ENCODE data around the gene NEDD4.
A peak's percentile ranks its signal among the peaks of the same experiment; 100 is the strongest.
"Not testable (repeated sequence)": the region's sequence is repeated elsewhere in the genome, so short reads cannot be mapped to it uniquely, and the experiment has no call there.

NEDD4 gene

DNA sequence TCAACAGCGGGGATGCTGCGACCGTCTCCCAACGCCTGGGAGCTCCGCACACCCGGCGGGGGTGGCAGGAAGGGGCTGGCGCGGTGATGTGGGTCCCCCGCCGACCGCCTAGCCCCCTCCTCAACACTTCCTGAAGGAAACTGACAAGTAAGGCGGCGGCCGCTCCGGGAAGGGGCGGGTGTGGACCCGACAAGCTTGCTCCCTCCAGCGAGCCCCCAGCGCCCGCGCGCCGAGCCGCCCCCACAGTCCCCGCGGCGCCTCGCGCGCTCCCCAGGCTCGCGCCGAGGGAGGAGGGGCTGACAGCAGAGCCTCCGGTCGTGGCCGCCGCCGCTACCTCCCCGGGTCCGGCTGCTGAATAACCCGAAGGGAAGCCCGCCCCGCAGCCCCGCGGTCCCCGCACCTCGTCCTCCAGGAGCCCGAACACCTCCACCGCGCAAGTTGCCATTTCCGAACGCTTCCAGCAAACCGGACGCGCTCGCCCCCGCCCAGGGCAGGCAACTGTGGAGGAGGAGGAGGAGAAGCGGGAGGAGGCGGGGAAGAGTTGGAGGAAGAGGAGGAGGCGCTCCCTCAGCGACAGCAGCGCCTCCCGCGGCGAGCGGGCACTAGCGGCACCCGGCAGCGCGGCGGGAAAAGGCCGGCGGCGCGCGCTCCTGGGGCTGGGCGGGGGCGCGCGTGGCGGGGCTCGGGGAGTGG is at the start of gene NEDD4:
TSS of gene NEDD4 (minus strand) at position 502 of the 693 bp plus-strand sequence. CDS start at position 445, 57 bp downstream.
- DNase-seq (ENCODE audit: low read depth) = peak; percentile 50

DNA sequence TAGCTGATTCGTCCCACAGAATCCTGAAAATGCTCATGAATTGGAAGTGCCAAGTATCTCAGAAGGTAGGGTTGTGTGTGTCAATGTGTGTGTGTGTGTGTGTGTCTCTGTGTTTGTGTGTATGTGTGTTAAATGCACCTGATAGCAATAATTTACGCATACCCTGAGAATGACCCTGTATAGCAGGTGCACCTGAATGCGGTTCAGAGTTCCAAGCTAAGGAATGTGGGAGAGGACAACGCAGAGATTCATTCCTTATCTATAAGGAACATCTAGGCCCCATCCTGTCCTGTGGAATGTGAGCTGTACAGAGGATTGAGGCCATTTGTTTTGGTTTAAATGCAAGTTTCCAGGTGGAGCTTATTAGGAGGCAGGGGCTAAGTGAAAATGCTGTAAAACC is 49.1 kb upstream of the NEDD4 start:
- no peak for DNase-seq (ENCODE audit: low read depth)

DNA sequence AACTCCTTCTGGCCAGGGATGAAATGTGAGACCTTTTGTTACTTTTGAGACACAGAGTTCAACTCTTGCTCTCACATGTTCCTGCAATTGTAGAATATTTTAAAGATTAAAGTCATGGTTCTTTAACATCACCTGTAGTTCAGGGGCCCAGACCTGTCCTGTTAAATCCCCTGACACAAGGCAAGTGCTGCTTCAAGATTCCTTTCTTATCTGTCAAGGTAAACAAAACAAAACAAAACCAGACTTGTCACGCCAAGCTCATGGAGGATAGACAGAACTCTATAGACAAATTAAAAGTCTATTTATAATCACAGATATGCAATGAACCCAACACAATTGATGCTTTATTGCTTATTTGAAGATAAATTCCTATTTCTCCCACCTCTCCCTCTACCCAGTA is 48.6 kb upstream of the NEDD4 start:
- DNase-seq (ENCODE audit: low read depth) = no peak

DNA sequence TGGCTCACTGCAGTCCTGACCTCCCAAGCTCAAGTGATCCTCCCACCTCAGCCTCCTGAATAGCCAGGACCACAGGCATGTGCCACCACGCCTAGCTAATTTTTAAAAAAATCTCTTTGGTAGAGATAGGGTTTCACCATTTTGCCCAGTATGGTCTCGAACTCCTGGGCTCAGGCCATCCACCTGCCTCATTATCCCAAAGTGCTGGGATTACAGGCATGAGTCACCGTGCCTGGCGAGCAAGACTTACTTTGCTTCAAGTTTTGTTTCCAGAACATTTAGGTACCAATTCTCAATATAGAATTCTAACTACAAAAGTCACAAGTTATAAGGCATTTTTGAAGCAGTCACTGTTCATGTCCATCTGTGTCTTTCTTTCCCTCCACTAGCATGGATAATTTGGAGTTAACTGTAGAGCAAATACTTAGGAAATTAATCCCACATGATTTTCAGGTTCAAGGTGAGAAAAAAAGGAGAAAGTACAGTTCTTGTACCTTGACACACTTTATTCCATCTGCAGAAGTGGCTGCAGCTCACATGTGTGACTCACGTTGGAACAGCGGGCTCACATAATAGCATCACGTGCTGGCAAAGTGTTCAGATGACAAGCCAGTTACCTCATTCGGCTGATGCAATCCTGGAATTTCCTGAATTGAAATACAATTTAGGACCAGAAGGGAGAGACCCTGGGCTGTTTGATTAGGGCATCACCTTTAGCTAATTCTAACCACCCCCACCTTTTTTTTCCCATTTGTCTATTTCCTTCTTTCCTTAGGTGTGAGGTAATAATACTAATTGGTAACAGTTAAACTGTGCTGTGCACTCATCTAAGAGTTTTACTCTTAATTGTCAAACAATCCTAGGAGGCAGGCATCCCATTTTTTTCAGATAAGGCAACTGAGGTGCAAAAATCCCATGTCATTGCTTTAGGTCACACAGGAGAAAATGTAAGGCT is 46.9 kb upstream of the NEDD4 start:
- DNase-seq (ENCODE audit: low read depth) = no peak

DNA sequence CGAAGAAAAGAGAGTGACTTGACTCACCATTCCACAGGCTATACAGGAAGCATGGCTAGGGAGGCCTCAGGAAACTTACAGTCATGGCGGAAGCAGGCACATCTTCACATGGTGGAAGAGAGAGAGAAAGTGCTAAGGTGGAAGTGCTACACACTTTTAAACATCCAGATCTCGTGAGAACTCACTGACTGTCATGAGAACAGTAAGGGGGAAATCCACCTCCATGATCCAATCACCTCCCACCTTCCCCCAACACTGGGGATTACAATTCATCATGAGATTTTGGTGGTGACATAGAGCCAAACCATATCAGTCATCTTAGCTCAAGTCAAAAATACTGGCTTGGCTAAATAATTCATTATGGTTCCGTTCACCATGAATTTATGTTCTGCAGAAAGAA is 45.3 kb upstream of the NEDD4 start:
- no peak for DNase-seq (ENCODE audit: low read depth)

DNA sequence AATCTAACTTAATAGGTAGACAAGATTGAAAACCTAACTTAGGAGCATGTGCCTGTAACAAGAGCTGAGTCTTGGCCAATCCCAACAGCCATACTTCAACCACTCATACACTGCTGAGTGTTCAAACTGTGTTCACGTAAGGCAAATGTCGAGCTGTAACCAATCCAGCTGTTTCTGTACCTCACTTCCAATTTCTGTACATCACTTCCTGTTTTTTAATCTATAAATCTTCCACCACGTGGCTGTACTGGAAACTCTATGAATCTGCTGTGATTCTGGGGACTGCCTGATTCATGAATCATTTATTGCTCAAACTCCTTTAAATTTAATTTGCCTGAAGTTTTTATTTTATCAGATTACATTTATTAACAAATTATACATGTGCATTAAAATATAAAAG is 44.6 kb upstream of the NEDD4 start:
- DNase-seq (ENCODE audit: low read depth) = no peak

DNA sequence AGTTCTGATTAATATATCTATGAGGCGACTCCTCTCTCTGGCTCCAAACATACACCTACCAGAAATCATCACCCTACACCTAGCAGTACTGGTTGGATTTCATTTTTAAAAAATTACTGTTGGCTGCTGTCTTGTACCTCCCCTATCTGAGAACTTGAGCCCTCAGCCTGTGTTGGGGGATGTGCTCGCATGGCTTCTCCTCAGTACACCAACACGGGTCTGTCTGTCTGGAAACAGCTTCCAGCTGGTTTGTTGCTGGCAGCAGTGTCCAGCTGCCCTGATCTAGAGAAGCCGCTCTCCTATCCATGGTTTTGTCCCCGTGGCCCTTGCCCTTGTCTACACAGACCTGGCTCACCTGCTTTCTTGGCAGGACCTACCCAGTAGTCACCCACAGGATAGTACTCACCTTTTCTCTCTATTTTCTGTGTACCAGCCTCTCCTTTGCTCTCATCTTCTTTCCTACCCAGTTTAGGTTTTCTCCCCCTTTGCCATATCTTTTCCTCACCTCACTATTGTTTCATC is 43.2 kb upstream of the NEDD4 start:
- no peak for DNase-seq (ENCODE audit: low read depth)

DNA sequence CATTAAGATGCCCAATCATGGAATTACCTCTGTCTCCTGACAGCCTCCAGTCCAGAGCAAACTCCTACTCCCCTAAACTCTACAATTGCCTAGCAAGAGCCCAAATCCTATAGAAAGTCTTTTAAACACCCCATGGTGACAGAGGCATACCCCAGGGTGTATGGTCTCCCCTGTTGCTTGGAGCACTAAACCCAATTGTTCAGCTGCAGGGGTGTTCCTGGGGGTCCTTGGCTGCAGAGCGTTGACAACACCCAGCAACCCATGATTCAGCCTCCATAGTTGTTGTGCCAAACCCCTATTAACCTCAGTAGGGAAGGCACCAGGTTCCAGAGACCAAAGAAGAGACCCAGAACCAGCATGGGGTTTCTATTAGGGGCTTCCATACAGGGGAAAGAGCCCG is 41.8 kb upstream of the NEDD4 start:
- DNase-seq (ENCODE audit: low read depth) = no peak

DNA sequence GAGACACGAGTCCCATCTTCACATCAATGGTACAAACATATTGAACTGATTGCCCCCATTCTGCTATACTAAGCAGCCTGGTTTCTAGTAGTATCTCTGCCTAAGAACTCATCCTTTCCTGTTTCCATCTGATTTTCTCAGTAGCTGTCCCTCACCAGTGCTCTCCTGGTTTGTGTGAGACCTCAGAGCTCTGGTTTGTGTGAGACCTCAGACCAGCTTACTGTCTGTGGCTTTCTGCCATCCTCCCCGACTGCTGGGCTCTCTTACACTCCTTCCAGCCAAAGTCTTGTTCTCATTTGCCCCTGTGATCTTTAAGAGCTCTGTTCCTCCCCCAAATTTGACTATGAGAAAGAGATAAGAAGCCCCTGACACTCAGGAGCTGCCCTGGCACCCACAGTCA is 41.1 kb upstream of the NEDD4 start:
- DNase-seq (ENCODE audit: low read depth) = no peak

DNA sequence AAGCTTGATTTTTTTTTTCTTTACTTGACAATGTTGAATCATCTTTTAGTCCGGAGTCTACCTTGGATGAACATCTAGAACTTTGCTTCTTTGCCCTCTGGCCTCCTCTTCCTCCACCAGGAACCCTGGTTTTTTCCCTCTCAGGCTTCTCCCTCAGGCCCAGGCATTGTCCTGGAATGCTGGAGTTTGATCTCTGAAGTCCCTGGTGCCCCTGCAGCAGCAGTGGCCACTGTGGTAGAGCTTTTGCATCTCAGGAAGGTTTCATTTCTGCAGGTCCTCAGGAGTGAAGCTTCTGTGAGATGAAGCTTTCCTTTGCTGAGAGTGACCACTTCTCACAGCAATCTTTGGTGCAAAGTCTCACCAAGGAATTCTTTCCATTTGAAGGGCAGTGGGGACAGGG is 39.0 kb upstream of the NEDD4 start:
- DNase-seq (ENCODE audit: low read depth) = no peak

DNA sequence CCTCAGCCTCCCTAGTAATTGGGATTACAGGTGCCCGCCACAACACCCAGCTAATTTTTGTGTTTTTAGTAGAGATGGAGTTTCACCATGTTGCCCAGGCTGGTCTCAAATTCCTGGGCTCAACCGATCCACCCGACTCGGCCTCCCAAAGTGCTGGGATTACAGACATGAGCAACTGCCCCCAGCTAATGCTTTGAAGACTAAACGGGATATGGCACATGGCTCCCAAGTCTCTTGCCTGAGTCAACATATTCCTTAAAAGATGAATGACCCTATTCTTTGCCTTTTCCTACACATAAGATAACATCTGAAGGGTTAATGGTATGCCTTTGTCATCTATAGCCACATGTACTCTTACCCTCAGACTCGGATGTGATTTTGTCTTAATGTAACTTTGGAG is 38.4 kb upstream of the NEDD4 start:
- no peak for DNase-seq (ENCODE audit: low read depth)

DNA sequence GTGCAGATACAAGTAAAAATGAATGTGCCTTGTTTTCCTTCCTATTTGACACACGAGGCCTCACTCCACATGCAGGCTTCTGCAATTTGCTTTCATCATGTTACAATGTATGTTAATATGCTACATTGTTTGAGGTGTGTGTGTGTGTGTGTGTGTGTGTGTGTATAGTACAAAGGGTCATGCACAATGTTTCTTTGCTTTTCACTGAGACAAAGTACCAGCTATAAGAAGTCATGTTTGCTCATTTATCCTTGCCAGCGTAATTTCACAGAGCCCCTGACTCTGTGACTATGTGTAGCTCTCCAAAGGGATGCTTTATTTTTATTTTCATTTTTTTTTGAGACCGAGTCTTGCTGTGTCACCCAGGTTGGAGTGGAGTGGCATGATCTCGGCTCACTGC is 38.0 kb upstream of the NEDD4 start:
- no peak for DNase-seq (ENCODE audit: low read depth)

DNA sequence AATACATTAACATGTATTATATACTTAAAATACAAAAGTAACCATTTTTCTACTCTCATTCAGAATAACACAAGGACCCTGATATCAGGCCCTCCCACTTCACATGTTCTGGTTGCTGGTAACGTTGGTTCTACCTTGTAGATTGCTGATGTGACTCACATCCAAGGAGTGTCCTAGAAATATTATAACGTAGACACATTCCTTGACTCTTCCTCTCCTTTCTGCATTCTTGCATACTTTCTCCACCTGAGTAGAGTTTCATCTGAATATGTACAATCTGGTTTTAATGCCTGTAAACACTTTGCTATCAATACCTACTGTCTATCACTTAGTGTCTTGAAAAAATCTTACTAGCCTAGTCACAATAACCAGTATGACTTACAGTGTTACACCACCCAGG is 35.0 kb upstream of the NEDD4 start:
- no peak for DNase-seq (ENCODE audit: low read depth)

DNA sequence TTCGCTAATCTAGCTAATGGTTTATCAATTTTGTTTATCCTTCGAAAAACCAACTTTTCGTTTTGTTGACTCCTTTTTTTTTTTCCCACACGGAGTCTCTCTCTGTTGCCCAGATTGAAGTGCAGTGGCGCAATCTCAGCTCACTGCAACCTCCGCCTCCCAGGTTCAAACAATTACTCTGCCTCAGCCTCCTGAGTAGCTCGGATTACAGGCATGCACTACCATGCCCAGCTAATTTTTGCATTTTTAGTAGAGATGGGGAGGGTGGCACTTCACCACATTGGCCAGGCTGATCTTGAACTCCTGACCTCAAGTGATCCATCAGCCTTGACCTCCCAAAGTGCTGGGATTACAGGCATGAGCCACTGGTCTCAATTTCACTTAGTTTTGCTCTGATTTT is 29.7 kb upstream of the NEDD4 start:
- not testable (repeated sequence) for DNase-seq (ENCODE audit: low read depth)

DNA sequence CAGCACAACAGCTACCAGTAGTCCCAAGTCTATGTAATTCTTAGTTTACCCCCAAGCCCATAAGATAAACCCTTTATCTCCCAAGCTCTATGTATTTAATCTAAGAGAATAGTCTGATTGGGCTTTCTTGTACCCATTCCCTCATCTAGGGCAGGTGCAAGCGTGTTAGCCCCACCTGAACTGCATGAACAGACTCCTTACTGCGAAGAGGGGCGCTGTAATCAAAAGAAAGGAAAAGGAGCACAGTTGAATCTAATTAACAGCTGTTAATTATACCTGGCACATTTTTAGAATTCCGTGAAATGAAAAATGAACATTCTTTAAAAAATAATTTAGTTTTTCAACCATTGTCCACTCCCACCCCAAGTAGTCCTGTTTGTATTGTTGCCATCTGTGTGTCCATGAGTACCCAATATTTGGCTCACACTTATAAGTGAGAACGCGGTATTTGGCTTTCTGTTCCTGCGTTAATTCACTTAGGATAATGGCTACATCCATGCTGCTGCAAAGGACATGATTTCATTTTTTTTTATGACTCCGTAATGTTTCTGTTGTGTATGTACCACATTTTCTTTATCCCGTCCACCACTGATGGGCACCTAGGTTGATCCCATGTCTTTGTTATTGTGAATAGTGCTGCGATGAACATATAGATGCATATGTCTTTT is 26.5 kb upstream of the NEDD4 start:
- no peak for DNase-seq (ENCODE audit: low read depth)

DNA sequence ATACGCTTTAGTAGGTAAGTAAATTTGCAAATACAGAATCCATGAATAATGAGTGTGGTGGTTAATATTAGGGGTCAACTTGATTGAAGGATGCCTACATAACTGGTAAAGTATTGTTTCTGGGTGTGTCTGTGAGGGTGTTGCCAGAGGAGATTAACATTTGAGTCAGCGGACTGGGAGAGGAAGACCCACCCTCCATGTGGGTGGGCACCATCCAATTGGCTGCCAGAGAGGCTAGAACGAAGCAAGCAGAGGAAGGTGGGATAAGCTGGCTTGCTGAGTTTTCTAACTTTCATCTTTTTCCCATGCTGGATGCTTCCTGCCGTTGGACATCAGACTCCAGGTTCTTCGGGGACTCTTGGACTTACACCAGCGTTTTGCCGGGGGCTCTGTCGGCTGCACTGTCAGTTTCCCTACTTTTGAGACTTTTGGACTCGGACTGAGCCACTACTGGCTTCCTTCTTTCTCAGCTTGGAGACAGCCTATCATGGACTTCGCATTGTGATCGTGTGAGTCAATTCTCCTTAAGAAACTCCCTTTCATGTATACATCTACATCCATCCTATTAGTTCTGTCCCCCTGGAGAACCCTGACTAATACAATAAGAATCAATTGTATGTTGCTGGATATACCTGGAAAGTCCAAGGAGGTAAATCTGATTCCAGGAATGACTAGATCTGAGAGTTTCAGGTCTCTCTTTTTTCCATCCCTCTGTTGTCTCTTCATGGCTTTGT is 25.8 kb upstream of the NEDD4 start:
- DNase-seq (ENCODE audit: low read depth) = no peak

DNA sequence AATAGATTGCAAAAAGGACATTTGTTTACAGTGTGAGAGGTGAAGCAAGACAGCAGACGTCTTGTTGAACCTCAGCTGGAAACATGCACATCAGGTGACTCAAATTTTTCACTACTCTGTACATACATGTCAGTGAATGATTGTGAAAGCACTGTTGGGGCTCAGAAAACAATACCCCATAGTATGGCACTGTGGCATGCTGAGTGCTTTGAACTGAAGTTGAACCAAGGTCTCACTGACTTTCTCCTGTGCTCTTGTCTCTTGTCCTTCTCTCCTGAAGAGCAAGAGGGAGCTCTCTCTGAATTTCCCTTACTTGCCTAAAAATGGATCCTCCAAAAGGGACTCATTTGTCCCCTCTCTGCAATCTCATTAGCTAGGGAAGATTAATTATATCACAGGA is 24.5 kb upstream of the NEDD4 start:
- no peak for DNase-seq (ENCODE audit: low read depth)

DNA sequence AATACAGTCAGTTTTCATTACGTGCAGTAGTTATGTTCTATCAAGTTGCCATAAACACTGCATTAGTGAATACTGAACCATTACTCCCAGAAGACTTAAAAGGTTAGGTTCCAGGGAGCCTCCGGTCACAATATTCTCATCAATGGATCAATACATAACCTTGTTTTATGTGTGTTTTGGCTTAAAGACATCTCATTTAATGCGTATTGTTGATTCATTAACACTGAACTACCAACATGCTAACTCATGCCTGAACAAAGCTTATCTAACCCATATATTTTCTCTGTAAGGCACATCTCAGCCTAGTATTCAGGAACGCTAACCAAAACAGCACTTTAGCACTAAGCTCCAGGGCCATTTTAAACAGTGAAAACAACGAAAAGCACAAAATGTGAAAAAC is 24.1 kb upstream of the NEDD4 start:
- no peak for DNase-seq (ENCODE audit: low read depth)

DNA sequence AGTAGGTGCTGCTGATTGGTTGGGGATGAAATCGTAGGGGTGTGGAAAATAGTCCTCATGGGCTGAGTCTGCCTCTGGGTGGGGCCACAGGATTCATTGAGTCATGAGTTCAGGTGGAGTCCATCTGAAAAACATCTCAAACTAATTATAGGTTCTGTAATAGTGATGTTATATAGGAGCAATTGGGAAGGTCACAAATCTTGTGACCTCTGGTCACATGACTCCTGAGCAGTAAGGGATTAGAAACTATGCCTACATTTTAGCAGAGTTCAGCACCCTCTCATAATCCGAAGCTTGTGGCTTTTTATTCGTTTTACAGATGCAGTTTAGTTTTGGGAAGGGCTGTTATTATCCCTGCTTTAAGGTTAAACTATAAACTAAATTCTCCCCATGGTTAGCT is 22.9 kb upstream of the NEDD4 start:
- DNase-seq (ENCODE audit: low read depth) = no peak

DNA sequence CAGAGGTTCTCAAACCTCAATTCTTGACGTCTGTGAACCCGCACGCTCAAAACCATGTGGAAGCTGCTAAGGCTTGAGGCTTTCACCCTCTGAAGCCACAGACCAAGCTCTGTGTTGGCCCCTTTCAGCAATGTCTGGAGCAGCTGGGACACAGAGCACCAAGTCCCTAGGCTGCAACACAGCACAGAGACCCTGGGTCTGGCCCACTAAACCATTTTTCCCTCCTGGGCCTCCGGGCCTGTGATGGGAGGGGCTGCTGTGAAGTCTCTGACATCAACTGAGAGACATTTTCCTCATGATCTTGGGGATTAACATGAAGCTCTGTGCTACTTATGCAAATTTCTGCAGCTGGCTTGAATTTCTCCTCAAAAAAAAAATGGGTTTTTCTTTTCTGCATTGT is 21.3 kb upstream of the NEDD4 start:
- DNase-seq (ENCODE audit: low read depth) = no peak

DNA sequence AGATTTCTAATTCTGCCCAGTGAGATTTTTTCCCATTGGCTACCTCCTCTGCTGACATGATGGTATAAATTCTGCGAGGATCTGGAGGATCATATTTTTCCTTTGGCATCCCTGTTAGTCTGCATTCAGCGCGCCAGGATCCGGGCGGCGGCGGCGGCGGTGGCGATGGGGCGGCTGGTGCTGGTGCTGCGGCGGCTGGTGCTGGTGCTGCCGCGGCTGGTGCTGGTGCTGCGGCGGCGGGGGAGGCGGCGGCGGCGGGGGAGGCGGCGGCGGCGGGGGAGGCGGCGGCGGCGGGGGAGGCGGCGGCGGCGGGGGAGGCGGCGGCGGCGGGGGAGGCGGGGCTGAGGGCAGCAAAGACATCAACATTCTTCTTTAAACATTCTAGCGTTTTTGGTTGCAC is 13.6 kb upstream of the NEDD4 start:
- DNase-seq (ENCODE audit: low read depth) = not testable (repeated sequence)

DNA sequence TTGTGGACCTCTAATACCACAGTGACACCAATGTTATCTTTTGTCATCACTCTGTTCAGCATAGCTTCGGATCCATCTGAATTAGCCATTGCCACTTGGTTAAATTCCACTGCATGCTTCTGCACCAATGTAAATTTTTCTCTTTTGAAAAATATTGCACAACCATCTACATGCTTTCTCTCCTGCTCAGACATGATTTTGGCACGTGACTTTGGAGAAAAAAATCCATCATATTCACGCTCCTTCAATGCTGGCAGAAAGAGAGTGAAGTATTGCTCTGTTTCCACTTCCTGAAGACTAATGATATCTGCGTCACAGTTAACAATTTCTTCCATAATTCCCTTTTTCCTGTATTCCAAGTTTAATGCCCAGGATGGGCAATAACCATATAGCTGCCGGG is 13.0 kb upstream of the NEDD4 start:
- not testable (repeated sequence) for DNase-seq (ENCODE audit: low read depth)
